ENCODE data around the gene GLA.

GLA gene

DNA sequence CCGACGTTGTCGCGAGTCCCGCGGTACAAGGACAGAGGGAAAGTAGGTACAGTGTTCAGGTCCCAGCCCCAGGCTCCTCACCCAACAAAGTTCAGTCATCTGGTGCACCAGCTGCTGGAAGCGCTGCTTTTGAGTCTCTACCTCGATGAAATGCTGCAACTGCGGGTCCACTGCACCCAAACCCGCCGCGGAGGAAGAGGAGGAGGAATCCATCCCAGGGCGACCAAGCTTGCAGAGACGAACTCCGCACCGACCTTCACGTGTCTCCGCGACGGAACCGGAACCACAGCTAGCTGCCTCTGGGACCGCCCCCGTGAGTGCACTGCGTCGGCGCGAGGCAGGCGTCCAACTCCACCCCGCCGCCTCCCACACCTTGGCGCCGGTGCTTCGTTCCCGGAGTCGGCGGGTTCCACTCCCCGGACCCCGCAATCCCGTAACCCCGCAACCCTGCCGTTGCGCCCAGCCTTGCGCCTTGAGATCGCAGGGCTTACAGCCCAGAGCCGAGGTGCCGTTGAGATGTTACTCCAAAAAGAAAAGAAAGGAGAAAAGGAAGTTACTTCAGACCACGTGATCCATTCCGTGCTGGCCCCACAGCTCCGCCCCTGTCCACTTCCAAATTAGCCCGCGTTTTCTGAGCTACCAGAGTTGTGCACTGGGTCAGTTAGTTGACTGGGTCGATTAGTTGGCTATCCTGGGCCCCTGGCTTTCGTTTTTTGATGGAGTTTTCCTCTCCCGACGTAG, 59.1 kb downstream of the GLA start, which contains the start of gene TIMM8A:
Gene TIMM8A (minus strand): TSS at position 291 of the 741 bp plus-strand sequence. CDS start 78 bp downstream, at position 213.
- peak; percentile 21 to 41 for DNase-seq

GRCh38 chrX:101347859-101348451, 59.8 kb downstream of the GLA start:
- DNase-seq, result peak in 1 of 2 donors; percentile 9
